ENCODE data around the gene SMAD4. TPM values are rescaled to one million over a fixed set of nuclear protein-coding genes. Genes with fewer than 3 reads are reported as not detected.
"Not testable (repeated sequence)": the region's sequence is repeated elsewhere in the genome, so short reads cannot be mapped to it uniquely, and the experiment has no call there.

The SMAD4 gene
- total RNA-seq, 1 donor from 2014 or later, result 88.7 TPM

DNA sequence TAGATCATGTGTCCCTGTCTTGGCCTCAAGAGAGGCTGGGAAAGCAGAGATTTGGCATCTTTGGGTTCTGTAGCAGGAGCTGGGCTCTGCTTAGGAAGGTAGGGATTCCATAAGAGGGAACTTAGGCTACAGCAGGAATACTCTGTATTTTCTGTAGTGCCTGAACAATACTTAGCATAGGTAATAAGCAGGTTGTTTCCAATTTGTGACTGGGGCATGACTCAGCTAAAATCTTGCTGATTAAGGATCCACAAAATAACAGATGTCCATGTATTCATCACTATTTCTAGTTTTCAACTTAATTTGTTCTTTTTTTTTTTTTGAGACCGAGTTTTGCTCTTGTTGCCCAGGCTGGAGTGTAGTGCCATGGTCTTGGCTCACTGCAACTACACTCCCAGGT, 68.5 kb downstream of the SMAD4 start:
- DNase-seq (ENCODE audit: low spot score), result no peak
- intact Hi-C loops (cut with DNase I), result no loop called here

- no peak for DNase-seq (ENCODE audit: low spot score)
- intact Hi-C loops (cut with DNase I), result no loop called here
Observed at GRCh38 chr18:51100385-51101120, 70.5 kb downstream of the SMAD4 start.

GRCh38 chr18:51107082-51107481, 77.1 kb downstream of the SMAD4 start:
- intact Hi-C loops (cut with DNase I), result loop anchor here (5.0 kb wide), 1 partner anchor 275 kb away; no protein-coding TSS in a partner anchor
- no peak for DNase-seq (ENCODE audit: low spot score)

- intact Hi-C loops (cut with DNase I), result loop anchor here (5.0 kb wide), 1 partner anchor 275 kb away; no protein-coding TSS in a partner anchor
- no peak for DNase-seq (ENCODE audit: low spot score)
Observed at GRCh38 chr18:51107598-51108305, 77.7 kb downstream of the SMAD4 start.

GRCh38 chr18:51108330-51108729, 78.3 kb downstream of the SMAD4 start:
- DNase-seq (ENCODE audit: low spot score), result no peak
- intact Hi-C loops (cut with DNase I), result loop anchor here (5.0 kb wide), 1 partner anchor 274 kb away; no protein-coding TSS in a partner anchor

- intact Hi-C loops (cut with DNase I), result no loop called here
Observed at GRCh38 chr18:51110073-51110797, 80.2 kb downstream of the SMAD4 start.

DNA sequence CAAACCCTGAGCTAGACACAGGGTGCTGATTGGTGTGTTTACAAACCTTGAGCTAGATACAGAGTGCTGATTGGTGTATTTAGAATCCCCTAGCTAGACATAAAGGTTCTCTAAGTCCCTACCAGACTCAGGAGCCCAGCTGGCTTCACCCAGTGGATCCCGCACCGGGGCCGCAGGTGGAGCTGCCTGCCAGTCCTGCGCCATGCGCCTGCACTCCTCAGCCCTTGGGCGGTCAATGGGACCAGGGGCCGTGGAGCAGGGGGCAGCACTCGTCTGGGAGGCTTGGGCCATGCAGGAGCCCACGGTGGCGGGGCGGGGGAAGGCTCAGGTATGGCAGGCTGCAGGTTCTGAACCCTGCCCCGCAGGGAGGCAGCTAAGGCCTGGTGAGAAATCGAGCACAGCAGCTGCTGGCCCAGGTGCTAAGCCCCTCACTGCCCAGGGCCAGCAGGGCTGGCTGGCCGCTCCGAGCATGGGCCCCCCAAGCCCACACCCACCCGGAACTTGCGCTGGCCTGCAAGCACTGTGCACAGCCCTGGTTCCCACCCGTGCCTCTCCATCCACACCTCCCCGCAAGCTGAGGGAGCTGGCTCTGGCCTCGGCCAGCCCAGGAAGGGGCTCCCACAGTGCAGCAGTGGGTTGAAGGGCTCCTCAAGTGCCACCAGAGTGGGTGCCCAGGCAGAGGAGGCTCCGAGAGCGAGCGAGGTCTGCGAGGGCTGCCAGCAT, 81.8 kb downstream of the SMAD4 start:
- peak; percentile 57 for DNase-seq (ENCODE audit: low spot score)
- intact Hi-C loops (cut with DNase I), result not testable (repeated sequence)

More at GRCh38 chr18:51110073-51110797, 80.2 kb downstream of the SMAD4 start:
- peak; percentile 81 for DNase-seq (ENCODE audit: low spot score)

GRCh38 chr18:51116996-51117395, 87.0 kb downstream of the SMAD4 start:
- DNase-seq (ENCODE audit: low spot score), result peak; percentile 26
- intact Hi-C loops (cut with DNase I), result not testable (repeated sequence)

DNA sequence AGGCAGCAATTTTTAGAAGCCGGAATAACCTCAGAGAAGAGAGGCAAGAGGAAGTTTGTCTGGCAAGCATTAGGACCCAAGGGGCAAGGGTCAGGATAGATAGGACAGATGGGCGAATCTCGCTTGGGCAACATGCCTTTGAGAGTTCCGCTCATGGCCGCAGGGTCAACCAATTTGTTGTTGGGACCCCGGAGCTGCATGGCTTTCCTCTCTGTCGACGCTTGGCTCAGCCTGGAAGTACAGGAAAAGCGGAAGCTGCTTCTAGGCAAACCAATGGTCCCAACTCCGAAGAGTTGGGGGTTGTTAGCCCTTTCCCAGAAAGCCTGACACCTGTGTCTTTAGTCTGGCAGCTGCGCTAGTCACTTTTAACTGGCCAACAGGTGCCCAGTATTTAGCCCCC, 89.5 kb downstream of the SMAD4 start:
- DNase-seq (ENCODE audit: low spot score), result peak; percentile 20

GRCh38 chr18:51119976-51120375, 90.0 kb downstream of the SMAD4 start:
- DNase-seq (ENCODE audit: low spot score), result peak; percentile 41
- intact Hi-C loops (cut with DNase I), result not testable (repeated sequence)

More for the DNA sequence above, 89.5 kb downstream of the SMAD4 start:
- intact Hi-C loops (cut with DNase I), result not testable (repeated sequence)

DNA sequence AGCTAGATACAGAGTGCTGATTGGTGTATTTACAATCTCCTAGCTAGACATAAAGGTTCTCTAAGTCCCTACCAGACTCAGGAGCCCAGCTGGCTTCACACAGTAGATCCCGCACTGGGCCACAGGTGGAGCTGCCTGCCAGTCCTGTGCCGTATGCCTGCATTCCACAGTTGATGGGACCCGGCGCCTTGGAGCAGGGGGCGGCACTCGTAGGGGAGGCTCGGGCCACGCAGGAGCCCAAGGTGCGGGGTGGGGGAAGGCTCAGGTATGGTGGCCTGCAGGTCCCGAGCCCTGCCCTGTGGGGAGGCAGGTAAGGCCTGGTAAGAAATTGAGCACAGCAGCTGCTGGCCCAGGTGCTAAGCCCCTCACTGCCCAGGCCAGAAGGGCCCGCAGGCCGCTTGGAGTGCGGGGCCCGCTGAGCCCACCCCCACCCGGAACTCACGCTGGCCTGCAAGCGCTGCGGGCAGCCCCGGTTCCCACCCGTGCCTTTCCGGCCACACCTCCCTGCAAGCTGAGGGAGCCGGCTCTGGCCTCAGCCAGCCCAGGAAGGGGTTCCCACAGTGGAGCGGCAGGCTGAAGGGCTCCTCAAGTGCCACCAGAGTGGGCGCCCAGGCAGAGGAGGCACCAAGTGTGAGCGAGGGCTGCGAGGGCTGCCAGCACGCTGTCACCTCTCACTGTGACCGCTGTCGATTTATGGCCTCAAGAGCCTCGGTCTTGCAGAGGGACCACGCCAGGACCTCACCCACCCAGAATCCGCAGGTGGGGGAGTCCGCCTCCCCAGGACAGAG, 91.0 kb downstream of the SMAD4 start:
- DNase-seq (ENCODE audit: low spot score), result peak; percentile 62
- intact Hi-C loops (cut with DNase I), result no loop called here

DNA sequence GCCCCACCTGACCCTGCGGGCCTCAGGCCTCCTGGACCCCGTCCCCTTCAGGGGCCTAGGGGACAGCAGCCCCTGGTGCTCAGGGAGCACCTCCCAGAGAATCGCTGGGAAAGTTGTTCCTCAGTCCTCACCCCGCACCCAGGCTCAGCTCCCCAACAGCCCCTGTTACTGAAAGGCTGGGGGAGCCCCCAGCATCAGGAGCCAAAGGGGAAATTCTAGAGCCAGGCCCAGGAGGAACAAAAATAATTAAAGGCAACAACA, 91.5 kb downstream of the SMAD4 start:
- no peak for DNase-seq (ENCODE audit: low spot score)

GRCh38 chr18:51122266-51123045, 92.4 kb downstream of the SMAD4 start:
- intact Hi-C loops (cut with DNase I), result no loop called here
- peak; percentile 58 for DNase-seq (ENCODE audit: low spot score)

More for the DNA sequence above, 91.5 kb downstream of the SMAD4 start:
- intact Hi-C loops (cut with DNase I), result no loop called here

GRCh38 chr18:51123046-51123395, 93.0 kb downstream of the SMAD4 start:
- peak; percentile 54 for DNase-seq (ENCODE audit: low spot score)
- intact Hi-C loops (cut with DNase I), result no loop called here

DNA sequence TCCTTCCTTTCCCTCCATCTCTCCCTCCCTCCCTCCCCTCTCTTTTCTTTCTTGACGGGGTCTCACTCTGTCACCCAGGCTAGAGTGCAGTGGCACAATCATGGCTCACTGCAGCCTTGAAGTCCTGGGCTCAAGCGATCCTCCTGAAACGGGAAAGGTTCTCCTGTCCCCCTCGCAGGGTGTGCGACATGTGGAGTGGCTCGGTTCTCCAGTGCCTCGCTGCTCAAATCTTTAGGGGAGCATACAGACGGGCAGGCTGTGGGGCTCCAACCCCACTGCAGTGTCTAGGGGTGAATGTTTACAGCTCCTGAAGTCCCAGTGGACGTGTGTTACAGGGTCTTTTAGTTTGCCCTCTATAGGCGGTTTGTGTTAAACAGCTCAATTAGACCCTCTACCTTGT, 93.5 kb downstream of the SMAD4 start:
- intact Hi-C loops (cut with DNase I), result no loop called here
- peak; percentile 56 for DNase-seq (ENCODE audit: low spot score)

DNA sequence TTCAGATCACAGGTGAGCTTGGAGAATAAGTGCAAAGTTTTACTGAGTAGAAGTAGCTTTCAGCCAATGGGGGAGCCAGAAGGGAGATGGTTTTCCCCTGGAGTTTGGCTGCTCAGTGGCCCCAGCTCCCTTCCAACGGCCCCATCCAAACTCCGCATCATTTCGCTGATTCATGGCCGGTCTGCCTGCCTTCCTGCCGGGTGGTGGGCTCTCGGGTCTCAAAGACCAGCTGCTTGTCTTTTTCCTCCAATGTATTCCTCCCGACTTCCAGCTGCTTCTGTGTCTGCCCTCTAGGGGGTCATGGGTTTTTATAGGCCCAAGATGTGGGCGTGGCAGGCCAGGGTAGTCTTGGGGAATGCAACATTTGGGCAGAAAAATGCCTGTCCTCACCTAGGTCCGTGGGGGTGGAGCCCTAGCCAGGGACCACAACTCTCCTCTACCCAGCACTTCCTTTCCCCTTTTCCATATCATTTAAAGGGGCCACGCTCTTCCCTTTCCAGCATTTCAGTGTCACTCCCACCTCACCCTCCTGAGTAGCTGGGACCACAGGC, 94.0 kb downstream of the SMAD4 start:
- intact Hi-C loops (cut with DNase I), result no loop called here
- DNase-seq (ENCODE audit: low spot score), result peak; percentile 43

DNA sequence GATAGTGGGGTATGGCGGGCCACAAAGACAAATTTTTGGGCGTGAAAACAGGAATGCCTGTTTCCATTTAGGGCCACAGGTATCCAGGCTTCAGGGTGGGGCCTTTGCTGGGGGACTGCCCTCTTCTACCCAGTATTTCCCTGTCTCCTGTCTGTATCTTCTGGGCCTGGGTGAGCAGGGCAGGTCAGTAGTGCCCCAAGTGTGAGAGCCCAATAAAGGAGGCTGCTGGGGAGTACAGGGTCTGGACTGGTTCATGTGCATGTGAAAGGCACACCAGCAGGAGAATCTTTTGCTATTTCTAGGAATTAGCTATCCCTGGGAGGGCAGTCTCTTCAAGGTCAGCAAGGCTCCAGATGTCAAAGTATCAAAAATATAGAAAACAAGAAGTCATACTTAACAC, 96.0 kb downstream of the SMAD4 start:
- peak; percentile 56 for DNase-seq (ENCODE audit: low spot score)
- intact Hi-C loops (cut with DNase I), result no loop called here

GRCh38 chr18:51127664-51128063, 97.7 kb downstream of the SMAD4 start:
- DNase-seq (ENCODE audit: low spot score), result no peak
- intact Hi-C loops (cut with DNase I), result no loop called here

All from cardiac septum (tissue), 1 donor.